ENCODE measurements around the gene ITIH2. TPM values are rescaled to one million over a fixed set of nuclear protein-coding genes. Genes with fewer than 3 reads are reported as not detected.

ITIH2 gene
- total and polyA plus RNA-seq, 7 donors: not detected

DNA sequence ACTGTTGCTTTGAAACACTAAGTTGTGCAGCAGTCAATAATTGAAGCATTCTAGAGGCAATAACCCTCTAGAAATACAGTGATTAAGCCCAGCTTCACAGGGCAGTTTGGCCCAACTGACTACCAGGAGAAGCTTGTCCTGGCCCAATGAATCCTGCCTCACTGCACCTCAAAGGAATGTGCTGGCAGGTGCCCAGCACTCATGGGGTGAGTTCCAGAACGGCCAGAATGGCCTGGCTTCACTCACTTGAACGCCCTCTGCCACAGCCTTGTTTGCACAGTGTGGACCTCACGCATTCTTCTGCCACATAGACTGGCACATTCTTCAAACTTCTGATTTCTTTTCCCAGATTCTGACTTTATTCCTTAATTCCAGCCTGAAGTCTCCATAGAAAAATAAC lies 6.6 kb upstream of the ITIH2 start:
- peak overlapping the region in 3 of 4 donors; percentile 7 to 58 (median 56) for H3K27ac ChIP-seq
- TF ChIP-seq POLR2AphosphoS5 (IDR thresholded peaks at IDR 0.05) (peak in 3 of 4 donors; percentile 30 to 53 (median 33)), CTCF (IDR thresholded peaks at IDR 0.05) (no peak)
- intact Hi-C loops (cut with DNase I): no loop called here

GRCh38 chr10:7697426-7697825 lies 5.7 kb upstream of the ITIH2 start:
- peak overlapping the region in 2 of 4 donors; percentile 56 to 58 for H3K27ac ChIP-seq

More for the DNA sequence above, 6.6 kb upstream of the ITIH2 start:
- Histone ChIP-seq H3K4me3 (no peak overlapping the region), H3K4me1 (peaks cover 0 to 22% (median 19%) of the 10 kb centered on the region in 4 donors), H3K36me3 (no peaks in the 10 kb centered on the region), H3K9me3 (peaks cover 0 to 7% (median 0%) of the 10 kb centered on the region in 4 donors), H3K27me3 (no peaks in the 10 kb centered on the region)
- DNase-seq: peak; percentile 65
- 56 to 73% methylated on average over 3 of the region's 3 CpGs for WGBS, 2 donors

DNA sequence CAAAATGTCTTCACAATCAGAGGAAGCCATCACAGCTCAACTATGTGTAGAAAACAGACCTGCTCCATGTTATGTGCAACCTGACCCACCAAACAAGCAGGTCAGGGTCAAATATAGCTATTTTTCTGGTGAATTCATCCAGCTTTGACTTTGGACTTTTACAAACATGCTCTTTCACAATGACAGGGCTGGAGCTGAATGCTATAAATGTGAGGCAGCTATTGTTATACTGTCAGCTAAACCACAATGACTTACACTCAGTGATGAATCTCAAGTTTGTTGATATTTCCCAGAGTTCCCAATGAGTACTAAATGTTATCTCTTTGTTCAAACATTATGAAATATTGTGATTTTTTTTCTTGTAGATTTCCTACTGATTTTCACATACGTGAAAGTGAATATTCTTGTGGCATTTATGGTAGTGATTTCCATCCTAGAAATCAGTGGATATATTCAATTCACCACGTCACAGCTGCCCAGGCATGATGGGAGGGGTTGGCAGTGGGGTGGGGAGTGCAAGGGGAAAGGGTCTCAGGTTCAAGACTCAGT lies 2.5 kb upstream of the ITIH2 start:
- 17 to 66% methylated on average over 2 of the region's 2 CpGs for WGBS, 2 donors

More at GRCh38 chr10:7697426-7697825, 5.7 kb upstream of the ITIH2 start:
- Histone ChIP-seq H3K4me1 (peaks cover 0 to 22% (median 19%) of the 10 kb centered on the region in 4 donors), H3K36me3 (no peaks in the 10 kb centered on the region), H3K4me3 (no peak overlapping the region), H3K27me3 (no peaks in the 10 kb centered on the region), H3K9me3 (peaks cover 0 to 1% (median 0%) of the 10 kb centered on the region in 4 donors)
- WGBS, 2 donors: 85 to 88% methylated on average over 8 of the region's 8 CpGs
- DNase-seq: no peak
- intact Hi-C loops (cut with DNase I): no loop called here
- TF ChIP-seq POLR2AphosphoS5 (IDR thresholded peaks at IDR 0.05): no peak
- TF ChIP-seq POLR2A (IDR thresholded peaks at IDR 0.05): no peak
- TF ChIP-seq EP300 (IDR thresholded peaks at IDR 0.05): no peak
- no peak for TF ChIP-seq CTCF (IDR thresholded peaks at IDR 0.05)

DNA sequence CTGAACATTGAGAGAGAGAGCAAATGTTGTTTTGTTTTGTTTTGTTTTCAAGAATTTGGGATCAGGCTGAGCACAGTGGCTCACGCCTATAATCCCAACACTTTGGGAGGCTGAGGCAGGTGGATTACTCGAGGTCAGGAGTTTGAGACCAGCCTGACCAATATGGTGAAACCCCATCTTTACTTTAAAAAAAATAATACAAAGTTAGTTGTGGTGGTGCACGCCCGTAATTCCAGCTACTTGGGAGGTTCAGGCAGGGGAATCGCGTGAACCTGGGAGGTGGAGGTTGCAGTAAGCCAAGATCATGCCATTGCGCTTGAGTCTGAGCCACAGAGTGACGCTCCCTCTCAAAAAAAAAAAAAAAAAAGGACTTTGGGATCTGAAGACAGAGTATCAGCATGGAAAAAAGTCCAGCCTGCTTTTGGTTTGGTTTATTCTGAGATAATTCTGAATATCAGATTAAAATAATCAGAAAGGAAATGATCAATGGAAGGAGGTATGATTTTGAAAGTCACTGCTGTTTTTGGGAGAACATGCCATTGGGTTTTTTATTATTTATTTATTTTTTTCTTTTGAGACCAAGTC lies 1.9 kb upstream of the ITIH2 start:
- no peaks in the 10 kb centered on the region for H3K9me3 ChIP-seq
- peaks cover 0 to 30% (median 17%) of the 10 kb centered on the region in 4 donors for H3K4me1 ChIP-seq
- intact Hi-C loops (cut with DNase I): no loop called here
- no peak overlapping the region for H3K27ac ChIP-seq
- no peak for DNase-seq
- H3K27me3 ChIP-seq: no peaks in the 10 kb centered on the region
- TF ChIP-seq POLR2AphosphoS5 (IDR thresholded peaks at IDR 0.05) (no peak), EP300 (IDR thresholded peaks at IDR 0.05) (no peak), CTCF (IDR thresholded peaks at IDR 0.05) (no peak), POLR2A (IDR thresholded peaks at IDR 0.05) (no peak)
- H3K36me3 ChIP-seq: no peaks in the 10 kb centered on the region
- H3K4me3 ChIP-seq: no peak overlapping the region
- 80 to 91% methylated on average over 8 of the region's 8 CpGs for WGBS, 2 donors

More for the DNA sequence above, 2.5 kb upstream of the ITIH2 start:
- H3K27ac ChIP-seq: no peak overlapping the region
- no peaks in the 10 kb centered on the region for H3K36me3 ChIP-seq
- H3K4me1 ChIP-seq: peaks cover 0 to 34% (median 20%) of the 10 kb centered on the region in 4 donors
- intact Hi-C loops (cut with DNase I): no loop called here
- no peaks in the 10 kb centered on the region for H3K9me3 ChIP-seq
- H3K27me3 ChIP-seq: no peaks in the 10 kb centered on the region
- no peak overlapping the region for H3K4me3 ChIP-seq
- no peak for DNase-seq
- TF ChIP-seq POLR2AphosphoS5 (IDR thresholded peaks at IDR 0.05) (no peak), EP300 (IDR thresholded peaks at IDR 0.05) (no peak), CTCF (IDR thresholded peaks at IDR 0.05) (no peak), POLR2A (IDR thresholded peaks at IDR 0.05) (no peak)

All from sigmoid colon (tissue), 7 donors.